Retinal pigment epithelial cell (primary cell): ENCODE measurements around the gene SHTN1.

ENCODE experiments used
- DNase-seq: peaks from one replicate; pipeline ENCODE4 v3.0.0-alpha.2; 2010; ENCODE audit warnings: low read depth
- H3K4me3 ChIP-seq: 2 replicates; pipeline ENCODE4 v1.5.1; 2011; ENCODE audit warnings: mild to moderate bottlenecking, low read length, control low read depth, moderate library complexity
- CTCF ChIP-seq: conservative IDR thresholded peaks from 2 replicates; pipeline ENCODE4 v1.5.1; 2011; ENCODE audit warnings: low read depth, low read length, control low read depth, inconsistent platforms

SHTN1 gene

DNA sequence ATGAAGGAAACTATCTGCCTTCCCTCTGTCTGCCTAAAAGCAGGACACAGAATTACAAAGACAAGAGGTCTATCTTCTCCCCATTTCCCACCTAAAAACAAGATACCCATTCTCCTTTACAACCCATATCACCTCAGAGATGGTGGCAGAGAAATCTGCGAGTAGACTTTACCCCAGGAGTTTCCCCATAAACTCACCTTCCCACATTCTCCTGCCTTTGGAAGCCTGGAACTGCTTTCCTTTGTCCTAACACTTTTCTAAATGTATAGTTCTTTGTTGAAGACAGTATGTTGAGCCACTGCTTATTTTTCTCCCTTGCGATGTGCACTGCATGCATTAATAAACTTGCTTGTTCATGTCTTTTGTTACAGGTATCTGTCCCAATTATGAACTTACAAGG, 8.0 kb downstream of the SHTN1 start:
- TF ChIP-seq CTCF: no peak
- H3K4me3 ChIP-seq: no peak overlapping the region
- no peak for DNase-seq

DNA sequence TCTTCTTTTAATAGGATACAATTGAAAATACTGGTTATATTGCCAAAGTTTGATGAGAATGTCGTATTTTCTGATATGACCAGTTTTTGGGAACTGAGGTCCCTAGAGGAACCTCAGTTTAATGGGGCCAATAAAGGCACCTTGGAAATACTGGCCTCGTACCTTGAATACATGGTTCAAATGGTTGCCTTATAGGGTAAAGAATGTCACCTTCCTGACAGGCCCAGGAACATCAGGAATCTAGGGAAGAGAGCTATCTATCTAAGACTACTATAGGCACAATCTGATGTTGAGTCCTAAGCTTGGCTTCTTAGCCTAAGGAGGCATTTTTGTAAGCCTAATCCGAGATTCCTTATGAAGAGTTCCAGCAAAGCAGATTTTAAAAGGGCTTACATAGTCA, 9.3 kb downstream of the SHTN1 start:
- DNase-seq: no peak
- TF ChIP-seq CTCF: no peak
- no peak overlapping the region for H3K4me3 ChIP-seq

- H3K4me3 ChIP-seq: no peak overlapping the region
- no peak for TF ChIP-seq CTCF
- DNase-seq: no peak
These were observed 10.7 kb downstream of the SHTN1 start for GRCh38 chr10:116994113-116994890.

DNA sequence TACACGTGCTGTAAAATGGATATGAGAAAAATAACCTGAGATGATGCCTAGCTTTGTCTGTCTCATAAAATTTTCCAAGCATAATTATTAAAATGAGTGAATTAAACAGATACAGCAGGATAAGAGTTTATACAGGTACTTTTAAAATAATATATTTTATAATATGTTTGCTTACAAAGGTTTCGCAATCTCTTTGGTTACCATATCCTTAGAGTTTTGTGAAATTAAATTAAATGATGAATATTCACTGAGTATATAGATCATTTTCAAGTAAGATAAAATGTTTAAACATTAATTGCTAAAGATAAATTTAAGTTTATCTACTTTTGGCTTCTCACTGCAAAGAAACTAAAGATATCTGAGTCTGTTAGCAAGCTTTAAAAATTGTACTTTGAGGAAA, 11.4 kb downstream of the SHTN1 start:
- H3K4me3 ChIP-seq: no peak overlapping the region
- DNase-seq: no peak
- TF ChIP-seq CTCF: no peak

GRCh38 chr10:116992183-116992582, 12.8 kb downstream of the SHTN1 start:
- no peak for DNase-seq
- TF ChIP-seq CTCF: no peak

GRCh38 chr10:116990276-116990800, 14.6 kb downstream of the SHTN1 start:
- no peak for DNase-seq
- TF ChIP-seq CTCF: no peak
- no peak overlapping the region for H3K4me3 ChIP-seq

More at GRCh38 chr10:116992183-116992582, 12.8 kb downstream of the SHTN1 start:
- no peak overlapping the region for H3K4me3 ChIP-seq

- no peak for TF ChIP-seq CTCF
- no peak overlapping the region for H3K4me3 ChIP-seq
- no peak for DNase-seq
These were observed 15.5 kb downstream of the SHTN1 start for GRCh38 chr10:116989439-116989838.
